Endodermal cell (in vitro differentiated cells): ENCODE measurements around the gene DEFB119. TPM values are rescaled to one million over a fixed set of nuclear protein-coding genes. Genes with fewer than 3 reads are reported as not detected.
"Not testable (repeated sequence)": the region's sequence is repeated elsewhere in the genome, so short reads cannot be mapped to it uniquely, and the experiment has no call there.

Experiments
- DNase-seq: peaks from one replicate; pipeline ENCODE4 v3.0.0-alpha.2; 2017
- H3K27ac ChIP-seq: 2 replicates; pipeline ENCODE4 v1.5.1; 2013; ENCODE audit warnings: mild to moderate bottlenecking, low read depth, low read length, moderate library complexity
- H3K27me3 ChIP-seq: 2 replicates; pipeline ENCODE4 v1.6.1; 2013; ENCODE audit warnings: mild to moderate bottlenecking, low read length, moderate library complexity; ENCODE audit not compliant: insufficient read depth, control insufficient read depth, poor library complexity, severe bottlenecking
- H3K36me3 ChIP-seq: 2 replicates; pipeline ENCODE4 v1.7.0; 2013; ENCODE audit warnings: mild to moderate bottlenecking, low read length, moderate library complexity; ENCODE audit not compliant: control insufficient read depth, insufficient read depth
- H3K4me1 ChIP-seq: one replicate; pipeline ENCODE4 v1.7.0; 2013; ENCODE audit warnings: low read length; ENCODE audit not compliant: control insufficient read depth, insufficient read depth
- H3K4me3 ChIP-seq: 2 replicates; pipeline ENCODE4 v1.5.1; 2013; ENCODE audit warnings: mild to moderate bottlenecking, low read length, moderate library complexity
- H3K9ac ChIP-seq: 2 replicates; pipeline ENCODE4 v1.6.1; 2013; ENCODE audit warnings: mild to moderate bottlenecking, low read length, moderate library complexity; ENCODE audit not compliant: poor library complexity, severe bottlenecking; ENCODE audit errors: extremely low read depth
- H3K9me3 ChIP-seq: 2 replicates; pipeline ENCODE4 v1.6.1; 2013; ENCODE audit warnings: mild to moderate bottlenecking, low read length, moderate library complexity; ENCODE audit not compliant: control insufficient read depth
- H3K27ac Mint-ChIP-seq: 2 replicates; pipeline ENCODE4 v1.8.0; 2020; ENCODE audit warnings: mixed read lengths
- H3K27me3 Mint-ChIP-seq: 2 replicates; pipeline ENCODE4 v1.8.0; 2021; ENCODE audit warnings: mild to moderate bottlenecking, mixed read lengths; ENCODE audit not compliant: insufficient read depth
- H3K36me3 Mint-ChIP-seq: 2 replicates; pipeline ENCODE4 v1.8.0; 2020; ENCODE audit warnings: low read depth, mixed read lengths
- H3K4me1 Mint-ChIP-seq: 2 replicates; pipeline ENCODE4 v1.8.0; 2020; ENCODE audit warnings: mixed read lengths
- H3K4me3 Mint-ChIP-seq: 2 replicates; pipeline ENCODE4 v1.8.0; 2020; ENCODE audit warnings: mild to moderate bottlenecking, moderate library complexity, mixed read lengths
- H3K9me3 Mint-ChIP-seq: 2 replicates; pipeline ENCODE4 v1.8.0; 2020; ENCODE audit warnings: mild to moderate bottlenecking, mixed read lengths
- CTCF ChIP-seq: fragments of 200-600 bp; sonication (generic); conservative IDR thresholded peaks from 2 replicates; pipeline ENCODE4 v1.5.0; 2021; ENCODE audit warnings: antibody characterized with exemption, mild to moderate bottlenecking
- WGBS, 2 experiments: methylation state at CpG; one replicate each; pipeline versions ENCODE4 v1.1.5 to v1.1.7; 2013; ENCODE audit warnings: missing lambda C conversion rate in 2 of 2, mixed read lengths in 1 of 2; ENCODE audit not compliant: insufficient coverage in 1 of 2, insufficient read length in 1 of 2; 5-methylcytosine and 5-hydroxymethylcytosine counted together
- total RNA-seq, 2 donors: library from RNA; stranded (reverse); fragmentation: NEBNext Ultra II Directional in 1 of 2; extraction: Animal tissue kit (Norgen Biotek cat#: 25700) in 1 of 2; gene quantifications; 2 replicates in 1 of 2; 3 replicates in 1 of 2; pipeline ENCODE4 v1.2.1, GENCODE V29; 2021

DEFB119 gene
- total RNA-seq, 2 donors from 2014 or later: not detected

GRCh38 chr20:31374346-31374745 is 16.0 kb downstream of the DEFB119 start:
- 70% methylated on average over 2 of the region's 2 CpGs; no CpG with 5 or more reads in 1 of the 2 experiments for WGBS, 2 experiments
- Mint-ChIP-seq H3K9me3 (peaks cover 95% of the 10 kb centered on the region), H3K27me3 (no peaks in the 10 kb centered on the region), H3K4me1 (no peaks in the 10 kb centered on the region), H3K4me3 (no peak overlapping the region), H3K27ac (no peak overlapping the region), H3K36me3 (no peaks in the 10 kb centered on the region)
- Histone ChIP-seq H3K4me1 (no peaks in the 10 kb centered on the region), H3K9ac (no peak overlapping the region), H3K9me3 (peaks cover 88% of the 10 kb centered on the region), H3K36me3 (no peaks in the 10 kb centered on the region), H3K27me3 (no peaks in the 10 kb centered on the region), H3K27ac (no peak overlapping the region), H3K4me3 (no peak overlapping the region)
- no peak for DNase-seq
- TF ChIP-seq CTCF: no peak

GRCh38 chr20:31368301-31368700 is 22.1 kb downstream of the DEFB119 start, which contains the start of gene DEFB118:
TSS of gene DEFB118 (plus strand) at chr20:31368601. CDS start at chr20:31368651, 50 bp downstream.
- Mint-ChIP-seq H3K27ac (no peak within 1 kb of the TSS), H3K4me1 (no peaks in the 10 kb centered on the region), H3K4me3 (no peak within 1 kb of the TSS), H3K36me3 (peaks cover 1% of the 10 kb centered on the region), H3K9me3 (peaks cover 99% of the 10 kb centered on the region), H3K27me3 (no peaks in the 10 kb centered on the region)
- H3K9me3 ChIP-seq: peaks cover 77% of the 10 kb centered on the region
- no peak for TF ChIP-seq CTCF
- H3K36me3 ChIP-seq: no peaks in the 10 kb centered on the region
- no peak within 1 kb of the TSS for H3K4me3 ChIP-seq
- no peaks in the 10 kb centered on the region for H3K27me3 ChIP-seq
- H3K9ac ChIP-seq: no peak within 1 kb of the TSS
- 75 to 83% methylated on average over 1 to 2 of the region's 2 CpGs for WGBS, 2 experiments
- no peaks in the 10 kb centered on the region for H3K4me1 ChIP-seq
- H3K27ac ChIP-seq: no peak within 1 kb of the TSS
- DNase-seq: no peak

- not testable (repeated sequence) for H3K9ac ChIP-seq, H3K4me1 ChIP-seq, H3K27me3 Mint-ChIP-seq, H3K4me3 Mint-ChIP-seq, H3K27ac Mint-ChIP-seq, H3K4me1 Mint-ChIP-seq, H3K36me3 ChIP-seq, H3K27me3 ChIP-seq, H3K4me3 ChIP-seq, DNase-seq, H3K36me3 Mint-ChIP-seq, H3K27ac ChIP-seq
- H3K9me3 Mint-ChIP-seq: peaks cover 94% of the 10 kb centered on the region
- 64 to 76% methylated on average over 2 to 5 of the region's 5 CpGs for WGBS, 2 experiments
- H3K9me3 ChIP-seq: peaks cover 64% of the 10 kb centered on the region
Observed at GRCh38 chr20:31364272-31364671, 26.1 kb downstream of the DEFB119 start.

- WGBS, 2 experiments: 63% methylated on average over 3 of the region's 4 CpGs; no CpG with 5 or more reads in 1 of the 2 experiments
- Mint-ChIP-seq H3K27me3 (no peaks in the 10 kb centered on the region), H3K9me3 (peaks cover 93% of the 10 kb centered on the region), H3K4me3 (no peak overlapping the region), H3K36me3 (peaks cover 1% of the 10 kb centered on the region), H3K27ac (no peak overlapping the region), H3K4me1 (no peaks in the 10 kb centered on the region)
- Histone ChIP-seq H3K9ac (no peak overlapping the region), H3K27me3 (no peaks in the 10 kb centered on the region), H3K4me1 (no peaks in the 10 kb centered on the region), H3K9me3 (peaks cover 58% of the 10 kb centered on the region), H3K4me3 (no peak overlapping the region), H3K36me3 (no peaks in the 10 kb centered on the region), H3K27ac (no peak overlapping the region)
- DNase-seq: no peak
- TF ChIP-seq CTCF: no peak
Observed at GRCh38 chr20:31363295-31363694, 27.1 kb downstream of the DEFB119 start.
